ENCODE results near the gene SLC10A1.

The SLC10A1 gene

GRCh38 chr14:69756298-69756697 is 40.7 kb downstream of the SLC10A1 start:
- no peak for DNase-seq (ENCODE audit: insufficient read length, low spot score)
- no peak for FAIRE-seq
- no peak for TF ChIP-seq CTCF (IDR thresholded peaks at IDR 0.05; ENCODE audit: insufficient read depth, missing control alignments)

GRCh38 chr14:69755784-69756183 is 41.3 kb downstream of the SLC10A1 start:
- TF ChIP-seq CTCF (IDR thresholded peaks at IDR 0.05; ENCODE audit: insufficient read depth, missing control alignments) = no peak
- FAIRE-seq = no peak

DNA sequence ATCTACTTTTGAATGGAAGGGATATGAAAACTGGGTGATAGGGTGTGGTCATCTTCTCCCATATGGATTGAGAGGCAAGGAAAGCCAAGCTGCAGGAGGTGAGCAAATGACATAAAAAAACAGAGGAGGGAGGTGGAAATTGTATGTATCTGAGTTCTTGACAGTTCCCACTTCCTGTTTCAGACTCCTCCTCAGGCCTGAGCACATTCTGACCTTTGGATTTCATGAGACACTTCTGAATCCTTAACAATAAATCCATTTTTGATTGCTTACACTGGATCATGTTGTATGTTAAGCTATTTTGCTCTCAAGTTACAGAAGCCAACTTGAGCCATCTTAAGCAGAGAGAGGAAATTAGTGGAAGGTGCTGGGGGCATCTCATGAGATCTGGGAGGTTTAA is 41.7 kb downstream of the SLC10A1 start:
- no peak for TF ChIP-seq CTCF (IDR thresholded peaks at IDR 0.05; ENCODE audit: insufficient read depth, missing control alignments)
- no peak for FAIRE-seq
- DNase-seq (ENCODE audit: insufficient read length, low spot score) = no peak

More at GRCh38 chr14:69755784-69756183, 41.3 kb downstream of the SLC10A1 start:
- DNase-seq (ENCODE audit: insufficient read length, low spot score) = no peak

DNA sequence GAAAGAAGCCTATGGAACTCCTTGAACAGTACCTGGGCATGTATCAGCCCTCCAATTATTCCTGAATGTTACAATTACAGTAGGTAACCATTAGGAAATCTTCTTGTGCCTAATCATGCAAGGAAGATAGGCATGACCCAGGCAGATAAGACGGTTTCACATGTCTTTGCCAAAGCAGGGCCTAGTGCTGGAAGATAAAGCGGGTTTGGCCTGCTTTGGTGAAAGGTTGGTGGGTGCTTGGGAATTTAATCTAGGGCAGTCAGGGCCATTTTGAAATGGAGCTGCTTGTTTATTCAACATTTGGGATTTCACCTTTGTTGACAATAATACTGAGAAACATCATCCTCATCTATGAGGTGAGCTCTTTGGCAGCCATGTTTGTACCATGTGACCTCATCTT is 42.6 kb downstream of the SLC10A1 start:
- DNase-seq (ENCODE audit: insufficient read length, low spot score) (no peak), FAIRE-seq (no peak)
- TF ChIP-seq CTCF (IDR thresholded peaks at IDR 0.05; ENCODE audit: insufficient read depth, missing control alignments) = no peak

DNA sequence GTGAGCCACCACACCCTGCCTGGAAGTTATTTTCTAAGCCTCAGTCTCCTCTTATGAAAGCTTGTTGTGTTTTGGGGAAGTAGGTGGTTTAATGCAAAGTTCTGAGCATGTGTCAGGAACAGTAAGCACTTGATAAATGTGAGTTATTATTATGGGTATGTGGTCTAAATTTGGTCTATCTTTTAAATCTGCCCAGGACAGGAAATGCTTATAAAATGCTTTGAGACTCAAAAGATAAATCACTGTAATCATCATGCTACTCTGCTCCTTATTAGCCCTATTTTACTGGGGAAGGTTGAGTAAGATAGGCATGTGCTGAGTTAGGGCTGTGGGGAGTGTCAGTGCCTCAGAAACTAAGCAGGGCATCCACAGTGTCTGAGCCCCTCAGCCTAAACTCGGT is 43.2 kb downstream of the SLC10A1 start:
- FAIRE-seq (no peak), DNase-seq (ENCODE audit: insufficient read length, low spot score) (no peak)
- TF ChIP-seq CTCF (IDR thresholded peaks at IDR 0.05; ENCODE audit: insufficient read depth, missing control alignments) = no peak

DNA sequence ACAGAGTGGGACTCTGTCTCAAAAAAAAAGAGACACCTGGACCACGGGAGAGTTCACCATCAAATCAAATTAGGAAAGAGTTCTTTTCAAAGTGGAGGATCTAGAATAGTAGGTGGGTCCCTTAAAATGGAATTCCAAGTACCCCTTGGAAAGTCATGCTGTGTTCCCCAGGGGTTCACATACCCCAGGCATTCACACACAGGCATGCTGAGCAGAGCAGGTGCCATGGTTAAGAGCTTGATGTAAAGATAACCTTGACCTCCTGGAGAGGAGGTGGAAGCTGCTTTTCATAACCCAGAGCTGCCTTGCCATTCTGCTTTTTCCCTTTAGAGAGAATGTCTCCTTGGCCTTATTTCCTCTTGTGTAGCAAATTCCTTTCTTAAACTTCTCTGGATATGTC is 44.3 kb downstream of the SLC10A1 start:
- no peak for FAIRE-seq
- no peak for TF ChIP-seq CTCF (IDR thresholded peaks at IDR 0.05; ENCODE audit: insufficient read depth, missing control alignments)
- DNase-seq (ENCODE audit: insufficient read length, low spot score) = no peak

DNA sequence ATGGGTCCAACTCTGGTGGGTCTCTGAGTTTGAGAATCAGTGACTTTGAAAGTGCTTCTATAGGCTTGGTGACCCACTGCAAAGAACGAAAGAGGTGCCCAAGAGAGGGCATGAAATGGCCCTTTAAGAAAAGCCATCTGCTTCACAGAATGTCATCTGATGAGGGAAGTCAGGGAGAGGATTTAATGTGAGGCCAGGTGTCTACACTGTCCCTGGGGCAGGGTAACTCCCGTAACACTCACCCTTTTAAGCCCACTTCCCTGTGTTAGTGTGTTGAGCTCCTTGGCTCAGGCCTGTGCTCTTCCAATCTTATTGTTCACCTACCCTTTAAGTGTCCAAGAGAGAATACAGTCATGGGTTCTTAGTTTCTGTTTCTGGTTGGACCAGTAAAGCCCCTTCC is 46.5 kb downstream of the SLC10A1 start:
- FAIRE-seq (no peak), DNase-seq (ENCODE audit: insufficient read length, low spot score) (no peak)
- TF ChIP-seq CTCF (IDR thresholded peaks at IDR 0.05; ENCODE audit: insufficient read depth, missing control alignments) = no peak

Measured in D721Med (cell line).